Ovary (tissue), 3 donors: ENCODE measurements around the gene RAD51AP2.

Experiments
- EP300 ChIP-seq: sonication (generic); formaldehyde crosslinking; IDR thresholded peaks from one replicate; pipeline ENCODE4 v1.6.1; 2017; ENCODE audit warnings: antibody characterized with exemption
- POLR2A ChIP-seq: fragments of 450-650 bp; IDR thresholded peaks from one replicate; pipeline ENCODE4 v1.6.1; 2017; ENCODE audit warnings: antibody characterized with exemption, mild to moderate bottlenecking, moderate library complexity
- TF ChIP-seq, protein P1 (sequence below), 3 donors: fragments of 450-650 bp in 2 of 3; fragments of 200-600 bp in 1 of 3; IDR thresholded peaks; one replicate each; pipeline versions ENCODE4 v1.5.1 to v1.8.0; 2016 to 2022; ENCODE audit warnings: antibody characterized with exemption in 3 of 3, mild to moderate bottlenecking in 1 of 3
- donor health status: DM: no; HTN: no; CAD: no.

- TF ChIP-seq, protein P1, sequence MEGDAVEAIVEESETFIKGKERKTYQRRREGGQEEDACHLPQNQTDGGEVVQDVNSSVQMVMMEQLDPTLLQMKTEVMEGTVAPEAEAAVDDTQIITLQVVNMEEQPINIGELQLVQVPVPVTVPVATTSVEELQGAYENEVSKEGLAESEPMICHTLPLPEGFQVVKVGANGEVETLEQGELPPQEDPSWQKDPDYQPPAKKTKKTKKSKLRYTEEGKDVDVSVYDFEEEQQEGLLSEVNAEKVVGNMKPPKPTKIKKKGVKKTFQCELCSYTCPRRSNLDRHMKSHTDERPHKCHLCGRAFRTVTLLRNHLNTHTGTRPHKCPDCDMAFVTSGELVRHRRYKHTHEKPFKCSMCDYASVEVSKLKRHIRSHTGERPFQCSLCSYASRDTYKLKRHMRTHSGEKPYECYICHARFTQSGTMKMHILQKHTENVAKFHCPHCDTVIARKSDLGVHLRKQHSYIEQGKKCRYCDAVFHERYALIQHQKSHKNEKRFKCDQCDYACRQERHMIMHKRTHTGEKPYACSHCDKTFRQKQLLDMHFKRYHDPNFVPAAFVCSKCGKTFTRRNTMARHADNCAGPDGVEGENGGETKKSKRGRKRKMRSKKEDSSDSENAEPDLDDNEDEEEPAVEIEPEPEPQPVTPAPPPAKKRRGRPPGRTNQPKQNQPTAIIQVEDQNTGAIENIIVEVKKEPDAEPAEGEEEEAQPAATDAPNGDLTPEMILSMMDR (IDR thresholded peaks at IDR 0.05): no peak
- TF ChIP-seq EP300 (no peak), POLR2A (no peak)
Observed at GRCh38 chr2:17543131-17543660, 25.0 kb upstream of the RAD51AP2 start.
